WTC11 (cell line): Measurements from ENCODE around the gene TWIST1. TPM values are rescaled to one million over a fixed set of nuclear protein-coding genes. Genes with fewer than 3 reads are reported as not detected.

Experiments used
- ATAC-seq: fragments of 200-7000 bp; cut with Tn5 transposase; 2 replicates; pipeline ENCODE4 v1.10.0; 2021; ENCODE audit warnings: mild to moderate bottlenecking, moderate library complexity
- CTCF ChIA-PET: fragments of 300-600 bp; sonication (Branson Sonifier 250); formaldehyde crosslinking; loops from one replicate; lab custom pipeline; 2021; ENCODE audit warnings: antibody characterized with exemption; lab: Charles Lee
- POLR2A ChIA-PET: fragments of 350-600 bp; sonication (Branson Sonifier 250); formaldehyde crosslinking; loops from one replicate; lab custom pipeline; 2021; ENCODE audit warnings: antibody characterized with exemption; lab: Charles Lee
- DNase-seq: peaks from one replicate; pipeline ENCODE4 v3.0.0; 2021; ENCODE audit warnings: low spot score
- H3K27ac Mint-ChIP-seq: 2 replicates; pipeline ENCODE4 v1.8.0; 2021; ENCODE audit warnings: mixed read lengths
- H3K27me3 Mint-ChIP-seq: 2 replicates; pipeline ENCODE4 v1.8.0; 2021; ENCODE audit warnings: low read depth, mild to moderate bottlenecking, moderate library complexity, mixed read lengths
- H3K36me3 Mint-ChIP-seq: 2 replicates; pipeline ENCODE4 v1.8.0; 2021; ENCODE audit warnings: mixed read lengths
- H3K4me1 Mint-ChIP-seq: 2 replicates; pipeline ENCODE4 v1.8.0; 2022; ENCODE audit warnings: mixed read lengths
- H3K4me3 Mint-ChIP-seq: 2 replicates; pipeline ENCODE4 v1.8.0; 2021; ENCODE audit warnings: mild to moderate bottlenecking, moderate library complexity, mixed read lengths
- H3K9me3 Mint-ChIP-seq: 2 replicates; pipeline ENCODE4 v1.8.0; 2021; ENCODE audit warnings: mixed read lengths
- CREB1 ChIP-seq: sonication (generic); formaldehyde crosslinking; IDR thresholded peaks from 2 replicates; pipeline ENCODE4 v1.8.0; 2023; ENCODE audit warnings: mild to moderate bottlenecking, missing genetic modification reagents
- E2F5 ChIP-seq: sonication (generic); formaldehyde crosslinking; IDR thresholded peaks from 2 replicates; pipeline ENCODE4 v1.8.1; 2022; ENCODE audit warnings: mild to moderate bottlenecking, moderate library complexity, missing genetic modification reagents
- EMX1 ChIP-seq: fragments of 250-450 bp; sonication (Bioruptor Pico); IDR thresholded peaks from 2 replicates; pipeline ENCODE4 v1.8.0; 2021; ENCODE audit warnings: mild to moderate bottlenecking
- FOXJ3 ChIP-seq: sonication (generic); formaldehyde crosslinking; IDR thresholded peaks from 2 replicates; pipeline ENCODE4 v1.9.0; 2021; ENCODE audit warnings: missing genetic modification reagents, mild to moderate bottlenecking, borderline replicate concordance
- JUN ChIP-seq: sonication (generic); formaldehyde crosslinking; IDR thresholded peaks from 2 replicates; pipeline ENCODE4 v1.8.0; 2023; ENCODE audit warnings: mild to moderate bottlenecking, missing genetic modification reagents
- NFYB ChIP-seq: sonication (generic); formaldehyde crosslinking; conservative IDR thresholded peaks from 2 replicates; pipeline ENCODE4 v1.8.0; 2022; ENCODE audit warnings: low read depth, missing genetic modification reagents
- SP1 ChIP-seq: sonication (generic); formaldehyde crosslinking; conservative IDR thresholded peaks from 2 replicates; pipeline ENCODE4 v1.8.1; 2022; ENCODE audit warnings: missing genetic modification reagents
- ZNF219 ChIP-seq: sonication (generic); formaldehyde crosslinking; IDR thresholded peaks from 2 replicates; pipeline ENCODE4 v1.8.0; 2023; ENCODE audit warnings: missing genetic modification reagents, mild to moderate bottlenecking, borderline replicate concordance
- ZNF317 ChIP-seq: sonication (generic); formaldehyde crosslinking; IDR thresholded peaks from 2 replicates; pipeline ENCODE4 v1.8.1; 2023; ENCODE audit warnings: low read depth, mild to moderate bottlenecking, moderate library complexity, missing genetic modification reagents, borderline replicate concordance
- ZNF423 ChIP-seq: fragments of 250-450 bp; sonication (Bioruptor Pico); IDR thresholded peaks from 2 replicates; pipeline ENCODE4 v2.1.2; 2022; ENCODE audit warnings: mild to moderate bottlenecking, moderate library complexity
- total RNA-seq: library from RNA; stranded (reverse); gene quantifications from 3 replicates; pipeline ENCODE4 v1.2.3, GENCODE V29; 2021
- TF ChIP-seq, protein P1 (sequence below): fragments of 250-450 bp; sonication (Bioruptor Pico); IDR thresholded peaks from 2 replicates; pipeline ENCODE4 v1.8.0; 2021; ENCODE audit warnings: mild to moderate bottlenecking
- TF ChIP-seq, protein P2 (sequence below): fragments of 250-450 bp; sonication (Bioruptor Pico); IDR thresholded peaks from 2 replicates; pipeline ENCODE4 v1.9.0; 2021; ENCODE audit warnings: mild to moderate bottlenecking, borderline replicate concordance
- TF ChIP-seq, protein P3 (sequence below): fragments of 250-450 bp; sonication (Bioruptor Pico); conservative IDR thresholded peaks from 2 replicates; pipeline ENCODE4 v1.9.0; 2021; ENCODE audit warnings: mild to moderate bottlenecking
- TF ChIP-seq, protein P4 (sequence below): sonication (generic); formaldehyde crosslinking; IDR thresholded peaks from 2 replicates; pipeline ENCODE4 v1.8.1; 2023; ENCODE audit warnings: mild to moderate bottlenecking, missing genetic modification reagents, moderate library complexity
- TF ChIP-seq, protein P5 (sequence below): fragments of 200-600 bp; IDR thresholded peaks from 2 replicates; pipeline ENCODE4 v1.8.0; 2022; ENCODE audit warnings: antibody characterized with exemption
- TF ChIP-seq, protein P6 (sequence below): sonication (generic); formaldehyde crosslinking; IDR thresholded peaks from 2 replicates; pipeline ENCODE4 v1.8.0; 2022; ENCODE audit warnings: missing genetic modification reagents

TWIST1 gene
- total RNA-seq, 1 experiment from 2014 or later = not detected

- no peak for TF ChIP-seq FOXJ3 (CRISPR knock-in tag)
Measured at GRCh38 chr7:19118636-19119371, 1.4 kb upstream of the TWIST1 start (continued).

DNA sequence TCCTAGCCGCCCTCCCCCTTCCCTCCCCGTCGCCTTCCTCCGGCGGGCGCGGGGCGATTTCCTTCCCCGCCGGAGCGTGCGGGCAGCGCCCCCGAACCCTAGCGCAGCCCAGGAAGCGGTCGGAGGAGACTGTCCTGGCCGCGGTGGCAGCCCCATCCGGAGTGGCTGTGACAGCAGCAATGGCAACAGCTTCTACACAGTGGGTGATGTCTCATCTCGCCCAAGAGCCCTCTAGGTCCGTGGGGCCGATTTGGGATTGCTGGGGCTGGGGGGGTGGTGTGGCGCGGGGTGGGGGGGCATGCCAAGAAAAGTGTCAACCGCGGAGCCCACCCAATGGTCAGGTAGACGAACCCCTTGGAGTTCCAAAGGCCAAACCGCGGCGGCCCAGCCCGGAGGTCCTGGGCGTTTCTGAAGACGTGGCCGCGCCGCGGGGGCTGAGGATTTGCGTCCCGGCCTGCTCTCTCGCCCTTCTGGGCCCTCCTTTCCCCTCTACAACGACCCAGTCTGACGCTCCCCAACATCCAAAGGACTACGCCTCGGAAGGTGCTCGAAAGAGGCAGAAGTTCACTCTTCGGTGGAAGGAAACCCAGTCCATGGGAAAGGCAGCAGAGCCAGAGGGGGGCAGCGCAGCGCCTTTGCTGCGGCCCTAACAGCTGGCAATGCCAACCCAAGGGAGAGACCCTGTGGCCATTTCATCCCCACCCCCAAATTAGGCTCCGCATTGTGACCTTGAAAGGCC lies 603 bp upstream of the TWIST1 start:
- ATAC-seq = peak; percentile 4
- POLR2A ChIA-PET = interaction anchor here (0.8 kb wide), 1 partner anchor 250 kb away, joined by 8 read pairs; no protein-coding TSS in a partner anchor
- peaks cover 90% of the 10 kb centered on the region for H3K27me3 Mint-ChIP-seq
- TF ChIP-seq EMX1 (CRISPR knock-in tag) (no peak), NFYB (CRISPR knock-in tag) (no peak), JUN (CRISPR knock-in tag) (no peak), ZNF317 (CRISPR knock-in tag) (no peak), SP1 (no peak), CREB1 (CRISPR knock-in tag) (no peak), ZNF219 (CRISPR knock-in tag) (no peak), ZNF423 (CRISPR knock-in tag) (no peak), E2F5 (CRISPR knock-in tag) (no peak)
- TF ChIP-seq, protein P1, sequence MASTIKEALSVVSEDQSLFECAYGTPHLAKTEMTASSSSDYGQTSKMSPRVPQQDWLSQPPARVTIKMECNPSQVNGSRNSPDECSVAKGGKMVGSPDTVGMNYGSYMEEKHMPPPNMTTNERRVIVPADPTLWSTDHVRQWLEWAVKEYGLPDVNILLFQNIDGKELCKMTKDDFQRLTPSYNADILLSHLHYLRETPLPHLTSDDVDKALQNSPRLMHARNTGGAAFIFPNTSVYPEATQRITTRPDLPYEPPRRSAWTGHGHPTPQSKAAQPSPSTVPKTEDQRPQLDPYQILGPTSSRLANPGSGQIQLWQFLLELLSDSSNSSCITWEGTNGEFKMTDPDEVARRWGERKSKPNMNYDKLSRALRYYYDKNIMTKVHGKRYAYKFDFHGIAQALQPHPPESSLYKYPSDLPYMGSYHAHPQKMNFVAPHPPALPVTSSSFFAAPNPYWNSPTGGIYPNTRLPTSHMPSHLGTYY (CRISPR knock-in tag) = no peak
- TF ChIP-seq, protein P2, sequence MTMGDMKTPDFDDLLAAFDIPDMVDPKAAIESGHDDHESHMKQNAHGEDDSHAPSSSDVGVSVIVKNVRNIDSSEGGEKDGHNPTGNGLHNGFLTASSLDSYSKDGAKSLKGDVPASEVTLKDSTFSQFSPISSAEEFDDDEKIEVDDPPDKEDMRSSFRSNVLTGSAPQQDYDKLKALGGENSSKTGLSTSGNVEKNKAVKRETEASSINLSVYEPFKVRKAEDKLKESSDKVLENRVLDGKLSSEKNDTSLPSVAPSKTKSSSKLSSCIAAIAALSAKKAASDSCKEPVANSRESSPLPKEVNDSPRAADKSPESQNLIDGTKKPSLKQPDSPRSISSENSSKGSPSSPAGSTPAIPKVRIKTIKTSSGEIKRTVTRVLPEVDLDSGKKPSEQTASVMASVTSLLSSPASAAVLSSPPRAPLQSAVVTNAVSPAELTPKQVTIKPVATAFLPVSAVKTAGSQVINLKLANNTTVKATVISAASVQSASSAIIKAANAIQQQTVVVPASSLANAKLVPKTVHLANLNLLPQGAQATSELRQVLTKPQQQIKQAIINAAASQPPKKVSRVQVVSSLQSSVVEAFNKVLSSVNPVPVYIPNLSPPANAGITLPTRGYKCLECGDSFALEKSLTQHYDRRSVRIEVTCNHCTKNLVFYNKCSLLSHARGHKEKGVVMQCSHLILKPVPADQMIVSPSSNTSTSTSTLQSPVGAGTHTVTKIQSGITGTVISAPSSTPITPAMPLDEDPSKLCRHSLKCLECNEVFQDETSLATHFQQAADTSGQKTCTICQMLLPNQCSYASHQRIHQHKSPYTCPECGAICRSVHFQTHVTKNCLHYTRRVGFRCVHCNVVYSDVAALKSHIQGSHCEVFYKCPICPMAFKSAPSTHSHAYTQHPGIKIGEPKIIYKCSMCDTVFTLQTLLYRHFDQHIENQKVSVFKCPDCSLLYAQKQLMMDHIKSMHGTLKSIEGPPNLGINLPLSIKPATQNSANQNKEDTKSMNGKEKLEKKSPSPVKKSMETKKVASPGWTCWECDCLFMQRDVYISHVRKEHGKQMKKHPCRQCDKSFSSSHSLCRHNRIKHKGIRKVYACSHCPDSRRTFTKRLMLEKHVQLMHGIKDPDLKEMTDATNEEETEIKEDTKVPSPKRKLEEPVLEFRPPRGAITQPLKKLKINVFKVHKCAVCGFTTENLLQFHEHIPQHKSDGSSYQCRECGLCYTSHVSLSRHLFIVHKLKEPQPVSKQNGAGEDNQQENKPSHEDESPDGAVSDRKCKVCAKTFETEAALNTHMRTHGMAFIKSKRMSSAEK (CRISPR knock-in tag) = no peak
- TF ChIP-seq, protein P3, sequence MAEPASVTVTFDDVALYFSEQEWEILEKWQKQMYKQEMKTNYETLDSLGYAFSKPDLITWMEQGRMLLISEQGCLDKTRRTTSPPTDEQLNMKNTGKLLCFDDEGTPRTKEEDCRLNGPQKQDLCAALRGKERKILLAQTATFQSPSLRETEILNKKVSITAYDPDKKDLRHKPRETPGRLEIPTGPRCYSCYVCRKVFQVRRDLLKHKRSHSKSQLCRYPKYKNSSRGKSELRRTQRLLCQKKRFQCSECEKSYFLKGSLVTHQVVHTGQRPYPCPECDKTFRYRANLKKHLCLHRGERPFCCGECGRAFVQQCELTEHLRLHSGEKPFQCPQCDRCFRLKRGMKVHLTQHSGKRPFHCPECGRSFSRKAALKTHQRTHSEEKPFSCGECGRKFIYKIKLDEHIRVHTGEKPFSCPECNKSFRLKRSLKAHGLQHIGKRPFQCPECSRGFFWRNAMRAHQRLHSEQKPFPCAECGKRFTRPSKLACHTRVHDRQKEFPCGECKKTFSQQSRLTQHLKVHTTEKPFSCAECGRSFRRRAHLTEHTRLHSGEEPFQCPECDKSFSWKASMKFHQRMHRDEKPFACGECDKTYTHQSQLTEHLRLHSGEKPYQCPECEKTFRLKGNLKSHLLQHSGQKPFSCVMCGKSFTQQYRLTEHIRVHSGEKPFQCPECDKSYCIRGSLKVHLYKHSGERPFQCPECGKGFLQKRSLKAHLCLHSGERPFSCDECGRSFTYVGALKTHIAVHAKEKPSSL = no peak
- TF ChIP-seq, protein P4, sequence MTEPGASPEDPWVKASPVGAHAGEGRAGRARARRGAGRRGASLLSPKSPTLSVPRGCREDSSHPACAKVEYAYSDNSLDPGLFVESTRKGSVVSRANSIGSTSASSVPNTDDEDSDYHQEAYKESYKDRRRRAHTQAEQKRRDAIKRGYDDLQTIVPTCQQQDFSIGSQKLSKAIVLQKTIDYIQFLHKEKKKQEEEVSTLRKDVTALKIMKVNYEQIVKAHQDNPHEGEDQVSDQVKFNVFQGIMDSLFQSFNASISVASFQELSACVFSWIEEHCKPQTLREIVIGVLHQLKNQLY = no peak
- TF ChIP-seq, protein P5, sequence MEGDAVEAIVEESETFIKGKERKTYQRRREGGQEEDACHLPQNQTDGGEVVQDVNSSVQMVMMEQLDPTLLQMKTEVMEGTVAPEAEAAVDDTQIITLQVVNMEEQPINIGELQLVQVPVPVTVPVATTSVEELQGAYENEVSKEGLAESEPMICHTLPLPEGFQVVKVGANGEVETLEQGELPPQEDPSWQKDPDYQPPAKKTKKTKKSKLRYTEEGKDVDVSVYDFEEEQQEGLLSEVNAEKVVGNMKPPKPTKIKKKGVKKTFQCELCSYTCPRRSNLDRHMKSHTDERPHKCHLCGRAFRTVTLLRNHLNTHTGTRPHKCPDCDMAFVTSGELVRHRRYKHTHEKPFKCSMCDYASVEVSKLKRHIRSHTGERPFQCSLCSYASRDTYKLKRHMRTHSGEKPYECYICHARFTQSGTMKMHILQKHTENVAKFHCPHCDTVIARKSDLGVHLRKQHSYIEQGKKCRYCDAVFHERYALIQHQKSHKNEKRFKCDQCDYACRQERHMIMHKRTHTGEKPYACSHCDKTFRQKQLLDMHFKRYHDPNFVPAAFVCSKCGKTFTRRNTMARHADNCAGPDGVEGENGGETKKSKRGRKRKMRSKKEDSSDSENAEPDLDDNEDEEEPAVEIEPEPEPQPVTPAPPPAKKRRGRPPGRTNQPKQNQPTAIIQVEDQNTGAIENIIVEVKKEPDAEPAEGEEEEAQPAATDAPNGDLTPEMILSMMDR = no peak
- TF ChIP-seq, protein P6, sequence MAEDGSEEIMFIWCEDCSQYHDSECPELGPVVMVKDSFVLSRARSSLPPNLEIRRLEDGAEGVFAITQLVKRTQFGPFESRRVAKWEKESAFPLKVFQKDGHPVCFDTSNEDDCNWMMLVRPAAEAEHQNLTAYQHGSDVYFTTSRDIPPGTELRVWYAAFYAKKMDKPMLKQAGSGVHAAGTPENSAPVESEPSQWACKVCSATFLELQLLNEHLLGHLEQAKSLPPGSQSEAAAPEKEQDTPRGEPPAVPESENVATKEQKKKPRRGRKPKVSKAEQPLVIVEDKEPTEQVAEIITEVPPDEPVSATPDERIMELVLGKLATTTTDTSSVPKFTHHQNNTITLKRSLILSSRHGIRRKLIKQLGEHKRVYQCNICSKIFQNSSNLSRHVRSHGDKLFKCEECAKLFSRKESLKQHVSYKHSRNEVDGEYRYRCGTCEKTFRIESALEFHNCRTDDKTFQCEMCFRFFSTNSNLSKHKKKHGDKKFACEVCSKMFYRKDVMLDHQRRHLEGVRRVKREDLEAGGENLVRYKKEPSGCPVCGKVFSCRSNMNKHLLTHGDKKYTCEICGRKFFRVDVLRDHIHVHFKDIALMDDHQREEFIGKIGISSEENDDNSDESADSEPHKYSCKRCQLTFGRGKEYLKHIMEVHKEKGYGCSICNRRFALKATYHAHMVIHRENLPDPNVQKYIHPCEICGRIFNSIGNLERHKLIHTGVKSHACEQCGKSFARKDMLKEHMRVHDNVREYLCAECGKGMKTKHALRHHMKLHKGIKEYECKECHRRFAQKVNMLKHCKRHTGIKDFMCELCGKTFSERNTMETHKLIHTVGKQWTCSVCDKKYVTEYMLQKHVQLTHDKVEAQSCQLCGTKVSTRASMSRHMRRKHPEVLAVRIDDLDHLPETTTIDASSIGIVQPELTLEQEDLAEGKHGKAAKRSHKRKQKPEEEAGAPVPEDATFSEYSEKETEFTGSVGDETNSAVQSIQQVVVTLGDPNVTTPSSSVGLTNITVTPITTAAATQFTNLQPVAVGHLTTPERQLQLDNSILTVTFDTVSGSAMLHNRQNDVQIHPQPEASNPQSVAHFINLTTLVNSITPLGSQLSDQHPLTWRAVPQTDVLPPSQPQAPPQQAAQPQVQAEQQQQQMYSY (CRISPR knock-in tag) = no peak

More for the DNA sequence above, 603 bp upstream of the TWIST1 start:
- Mint-ChIP-seq H3K36me3 (no peaks in the 10 kb centered on the region), H3K4me3 (peak overlapping the region; percentile 72), H3K9me3 (no peaks in the 10 kb centered on the region), H3K27ac (no peak overlapping the region), H3K4me1 (peaks cover 38% of the 10 kb centered on the region)
- peak; percentile 29 for DNase-seq
- CTCF ChIA-PET = interaction anchor here (1.0 to 1.7 kb wide), 3 partner anchors 27 to 766 kb away, joined by 3 to 11 read pairs (median 5); partner anchors contain the start of gene FERD3L
